SK-N-SH treated with all-trans-retinoic acid at 6 μM for 48 hours (cell line): Measurements from ENCODE around the gene MAML2.

Experiments used
- ATAC-seq: fragments of 200-7000 bp; cut with Tn5 transposase; 3 replicates; pipeline ENCODE4 v1.9.1; 2020; ENCODE audit warnings: mild to moderate bottlenecking, moderate library complexity
- BACH2 ChIP-seq: fragments of 250-450 bp; sonication (Bioruptor Pico); IDR thresholded peaks from 2 replicates; pipeline ENCODE4 v1.9.0; 2021; ENCODE audit warnings: mild to moderate bottlenecking, borderline replicate concordance
- CREB5 ChIP-seq: fragments of 250-450 bp; sonication (Bioruptor Pico); IDR thresholded peaks from 2 replicates; pipeline ENCODE4 v1.5.1; 2020; ENCODE audit warnings: low read depth, mild to moderate bottlenecking, moderate library complexity
- CSRNP3 ChIP-seq: fragments of 250-450 bp; sonication (Bioruptor Pico); IDR thresholded peaks from 2 replicates; pipeline ENCODE4 v1.5.1; 2021; ENCODE audit warnings: mild to moderate bottlenecking, moderate library complexity
- GLIS3 ChIP-seq: fragments of 250-450 bp; sonication (Bioruptor Pico); IDR thresholded peaks from 2 replicates; pipeline ENCODE4 v1.5.0; 2020; ENCODE audit warnings: mild to moderate bottlenecking, moderate library complexity
- ISL1 ChIP-seq: fragments of 250-450 bp; sonication (Bioruptor Pico); IDR thresholded peaks from 2 replicates; pipeline ENCODE4 v2.1.2; 2022; ENCODE audit warnings: mild to moderate bottlenecking, moderate library complexity
- OSR1 ChIP-seq: fragments of 250-450 bp; sonication (Bioruptor Pico); IDR thresholded peaks from 2 replicates; pipeline ENCODE4 v1.8.0; 2022; ENCODE audit warnings: moderate library complexity, mild to moderate bottlenecking, inconsistent platforms
- PATZ1 ChIP-seq: fragments of 250-450 bp; sonication (Bioruptor Pico); IDR thresholded peaks from 2 replicates; pipeline ENCODE4 v1.8.0; 2020; ENCODE audit warnings: mild to moderate bottlenecking, moderate library complexity, borderline replicate concordance
- POU6F1 ChIP-seq: fragments of 250-450 bp; sonication (Bioruptor Pico); IDR thresholded peaks from 2 replicates; pipeline ENCODE4 v1.8.0; 2021; ENCODE audit warnings: low read depth, mild to moderate bottlenecking, moderate library complexity, borderline replicate concordance
- PPARA ChIP-seq: fragments of 250-450 bp; sonication (Bioruptor Pico); IDR thresholded peaks from 2 replicates; pipeline ENCODE4 v1.5.0; 2020; ENCODE audit warnings: mild to moderate bottlenecking, borderline replicate concordance
- RARB ChIP-seq: fragments of 250-450 bp; sonication (Bioruptor Pico); IDR thresholded peaks from 2 replicates; pipeline ENCODE4 v1.8.0; 2021; ENCODE audit warnings: mild to moderate bottlenecking, moderate library complexity
- SNAI2 ChIP-seq: fragments of 250-450 bp; sonication (Bioruptor Pico); IDR thresholded peaks from 2 replicates; pipeline ENCODE4 v1.5.0; 2020; ENCODE audit warnings: mild to moderate bottlenecking, moderate library complexity
- TOX ChIP-seq: fragments of 250-450 bp; sonication (Bioruptor Pico); IDR thresholded peaks from 2 replicates; pipeline ENCODE4 v1.8.0; 2021; ENCODE audit warnings: mild to moderate bottlenecking, moderate library complexity, borderline replicate concordance
- ZFP30 ChIP-seq: fragments of 450-650 bp; formaldehyde crosslinking; IDR thresholded peaks from 2 replicates; pipeline ENCODE4 v1.5.0; 2022; ENCODE audit warnings: mild to moderate bottlenecking, moderate library complexity
- ZNF565 ChIP-seq: fragments of 450-650 bp; formaldehyde crosslinking; conservative IDR thresholded peaks from 2 replicates; pipeline ENCODE4 v1.5.0; 2020; ENCODE audit warnings: low read depth, mild to moderate bottlenecking, moderate library complexity
- ZNF70 ChIP-seq: fragments of 450-650 bp; formaldehyde crosslinking; IDR thresholded peaks from 2 replicates; pipeline ENCODE4 v1.5.0; 2020; ENCODE audit warnings: mild to moderate bottlenecking, moderate library complexity
- ZNF8 ChIP-seq: fragments of 450-650 bp; formaldehyde crosslinking; IDR thresholded peaks from 2 replicates; pipeline ENCODE4 v1.5.0; 2020; ENCODE audit warnings: mild to moderate bottlenecking, moderate library complexity

MAML2 gene

GRCh38 chr11:96342014-96342960 lies 708 bp downstream of the MAML2 start (continued):
- TF ChIP-seq POU6F1 (CRISPR knock-in tag) (no peak), BACH2 (no peak), ZNF8 (CRISPR knock-in tag) (no peak), SNAI2 (CRISPR knock-in tag) (no peak), PATZ1 (no peak), ZFP30 (CRISPR knock-in tag) (no peak), RARB (CRISPR knock-in tag) (no peak)
- TF ChIP-seq, all 23 proteins: peak for 0

GRCh38 chr11:96341211-96342013 lies 1.6 kb downstream of the MAML2 start:
- TF ChIP-seq ZNF70 (CRISPR knock-in tag) (0 out of 2 replicates have a peak, but pooled peaks have one; percentile 35), PATZ1 (no peak; the same call in 1 of the 2 replicates)
- peak; percentile 22 for ATAC-seq

GRCh38 chr11:96340555-96340885 lies 2.5 kb downstream of the MAML2 start:
- no peak for ATAC-seq

More at GRCh38 chr11:96340555-96340885, 2.5 kb downstream of the MAML2 start:
- TF ChIP-seq PPARA (CRISPR knock-in tag) (no peak), PATZ1 (no peak), ZFP30 (CRISPR knock-in tag) (no peak), CREB5 (CRISPR knock-in tag) (no peak), TOX (CRISPR knock-in tag) (no peak), ZNF8 (CRISPR knock-in tag) (no peak), CSRNP3 (CRISPR knock-in tag) (no peak), GLIS3 (no peak), OSR1 (CRISPR knock-in tag) (no peak), ZNF565 (CRISPR knock-in tag) (no peak), RARB (CRISPR knock-in tag) (no peak), ISL1 (CRISPR knock-in tag) (no peak), SNAI2 (CRISPR knock-in tag) (no peak)
